PC-3 (cell line): Measurements from ENCODE around the gene TELO2. TPM values are rescaled to one million over a fixed set of nuclear protein-coding genes. Genes with fewer than 3 reads are reported as not detected.

ENCODE experiments used
- ATAC-seq: fragments of 200-7000 bp; cut with Tn5 transposase; 2 replicates; pipeline ENCODE4 v1.9.1; 2020; ENCODE audit warnings: mild to moderate bottlenecking, moderate library complexity
- BruUV-seq: library from RNA; stranded (reverse); fragments of 400-500 nt; replicated peaks from 2 replicates; lab custom pipeline; 2021; lab: Mats Ljungman, UMichigan
- CTCF ChIA-PET: fragments of 300-600 bp; sonication (Branson Sonifier 250); formaldehyde crosslinking; loops from one replicate; lab custom pipeline; 2022; ENCODE audit warnings: antibody characterized with exemption; lab: Charles Lee
- POLR2A ChIA-PET: fragments of 300-600 bp; sonication (Branson Sonifier 250); formaldehyde crosslinking; loops from one replicate; lab custom pipeline; 2022; ENCODE audit warnings: antibody characterized with exemption; ENCODE audit not compliant: unreplicated experiment; lab: Charles Lee
- DNase-seq: peaks from one replicate; pipeline ENCODE4 v3.0.0-alpha.2; 2015
- H2AFZ ChIP-seq: fragments of 300-600 bp; sonication (generic); 2 replicates; pipeline ENCODE4 v1.6.0; 2016; ENCODE audit warnings: antibody characterized with exemption, low read length
- H3F3A ChIP-seq: fragments of 300-600 bp; sonication (generic); one replicate; pipeline ENCODE4 v1.6.0; 2017; ENCODE audit warnings: antibody characterized with exemption, low read length, control low read depth, mild to moderate bottlenecking; ENCODE audit not compliant: unreplicated experiment
- H3K27ac ChIP-seq: fragments of 300-600 bp; sonication (generic); 2 replicates; pipeline ENCODE4 v1.5.1; 2016; ENCODE audit warnings: mild to moderate bottlenecking, low read length
- H3K27me3 ChIP-seq: fragments of 300-600 bp; sonication (generic); 2 replicates; pipeline ENCODE4 v1.6.1; 2016; ENCODE audit warnings: low read length, mixed read lengths
- H3K36me3 ChIP-seq: fragments of 300-600 bp; sonication (generic); 2 replicates; pipeline ENCODE4 v1.6.1; 2016; ENCODE audit warnings: low read depth, mixed run types, low read length, mixed read lengths
- H3K4me1 ChIP-seq: fragments of 300-600 bp; sonication (generic); 2 replicates; pipeline ENCODE4 v1.5.1; 2016; ENCODE audit warnings: low read length; ENCODE audit not compliant: insufficient read depth
- H3K4me2 ChIP-seq: fragments of 300-600 bp; sonication (generic); 2 replicates; pipeline ENCODE4 v1.6.0; 2016; ENCODE audit warnings: low read length
- H3K4me3 ChIP-seq: fragments of 300-600 bp; sonication (generic); 2 replicates; pipeline ENCODE4 v1.5.1; 2016; ENCODE audit warnings: mild to moderate bottlenecking, low read length, mixed read lengths
- H3K79me2 ChIP-seq: fragments of 300-600 bp; sonication (generic); 2 replicates; pipeline ENCODE4 v1.6.1; 2017; ENCODE audit warnings: low read length, mixed read lengths
- H3K9ac ChIP-seq: fragments of 300-600 bp; sonication (generic); 2 replicates; pipeline ENCODE4 v1.6.0; 2016; ENCODE audit warnings: mild to moderate bottlenecking, low read length
- H3K9me2 ChIP-seq: fragments of 300-600 bp; sonication (generic); replicated peaks from 2 replicates; pipeline ENCODE4 v1.6.1; 2016; ENCODE audit warnings: mixed run types, low read length, mixed read lengths
- H3K9me3 ChIP-seq: fragments of 300-600 bp; sonication (generic); 2 replicates; pipeline ENCODE4 v1.6.1; 2016; ENCODE audit warnings: low read length, mixed read lengths
- H4K20me1 ChIP-seq: fragments of 300-600 bp; sonication (generic); 2 replicates; pipeline ENCODE4 v1.6.1; 2016; ENCODE audit warnings: low read length, mixed read lengths
- CTCF ChIP-seq: fragments of 300-600 bp; sonication (generic); conservative IDR thresholded peaks from 2 replicates; pipeline ENCODE4 v1.5.1; 2017; ENCODE audit warnings: antibody characterized with exemption, low read depth, mild to moderate bottlenecking, low read length
- EZH2 ChIP-seq: fragments of 300-600 bp; sonication (generic); IDR thresholded peaks from one replicate; pipeline ENCODE4 v1.6.1; 2017; ENCODE audit warnings: antibody characterized with exemption, mild to moderate bottlenecking, low read length; ENCODE audit not compliant: unreplicated experiment
- EZH2phosphoT487 ChIP-seq: fragments of 300-600 bp; sonication (generic); IDR thresholded peaks from 2 replicates; pipeline ENCODE4 v1.6.1; 2018; ENCODE audit warnings: mild to moderate bottlenecking, antibody characterized with exemption, low read length, borderline replicate concordance
- intact Hi-C: fragments of 100-400 bp; cut with micrococcal nuclease; formaldehyde crosslinking; loops from 2 replicates; pipeline ENCODE4 v1.9.0; 2023
- total RNA-seq: library from RNA; depleted of rRNA; stranded (reverse); fragments of >200 nt; gene quantifications from 2 replicates; pipeline ENCODE4 v1.2.3, GENCODE V29; 2014

Gene TELO2
- total RNA-seq, 1 experiment from 2014 or later = 37.8 TPM

- Histone ChIP-seq H3K9me3 (no peaks in the 10 kb centered on the region), H4K20me1 (no peaks in the 10 kb centered on the region), H3K9ac (no peak overlapping the region), H3K79me2 (no peaks in the 10 kb centered on the region), H3K4me3 (no peak overlapping the region), H3K9me2 (no peaks in the 10 kb centered on the region), H3K4me2 (no peak overlapping the region), H3K4me1 (peaks cover 26% of the 10 kb centered on the region), H3K36me3 (no peaks in the 10 kb centered on the region), H3K27ac (no peak overlapping the region), H3K27me3 (no peaks in the 10 kb centered on the region), H2AFZ (no peak overlapping the region), H3F3A (no peaks in the 10 kb centered on the region)
- DNase-seq (no peak), ATAC-seq (no peak)
- CTCF ChIA-PET = no interaction called here
- POLR2A ChIA-PET = no interaction called here
- TF ChIP-seq EZH2 = no peak
- TF ChIP-seq CTCF = no peak
- no peak for TF ChIP-seq EZH2phosphoT487
- intact Hi-C loops = no loop called here
- no TSS peak for BruUV-seq
Measured at GRCh38 chr16:1546430-1546829, 53.3 kb downstream of the TELO2 start.

- ChIA-PET POLR2A (no interaction called here), CTCF (no interaction called here)
- peak; percentile 81 for ATAC-seq
- Histone ChIP-seq H4K20me1 (no peaks in the 10 kb centered on the region), H2AFZ (no peak overlapping the region), H3K4me2 (peak overlapping the region; percentile 18; the same call in 1 of the 2 replicates), H3K9ac (no peak overlapping the region), H3K9me3 (no peaks in the 10 kb centered on the region), H3K27me3 (no peaks in the 10 kb centered on the region), H3F3A (no peaks in the 10 kb centered on the region), H3K4me1 (peaks cover 14% of the 10 kb centered on the region), H3K79me2 (no peaks in the 10 kb centered on the region), H3K27ac (no peak overlapping the region), H3K36me3 (no peaks in the 10 kb centered on the region), H3K4me3 (no peak overlapping the region), H3K9me2 (no peaks in the 10 kb centered on the region)
- TF ChIP-seq EZH2 = no peak
- TF ChIP-seq EZH2phosphoT487 = no peak
- no peak for TF ChIP-seq CTCF
- no TSS peak for BruUV-seq
- intact Hi-C loops = no loop called here
- DNase-seq = peak; percentile 6
Measured at GRCh38 chr16:1548233-1548632, 55.1 kb downstream of the TELO2 start.

- Histone ChIP-seq H3K27me3 (no peaks in the 10 kb centered on the region), H3F3A (no peaks in the 10 kb centered on the region), H3K9ac (no peak overlapping the region), H3K4me1 (peaks cover 9% of the 10 kb centered on the region), H3K4me3 (no peak overlapping the region), H4K20me1 (no peaks in the 10 kb centered on the region), H3K4me2 (peak overlapping the region; percentile 18; the same call in 1 of the 2 replicates), H3K27ac (no peak overlapping the region), H3K9me2 (no peaks in the 10 kb centered on the region), H3K79me2 (no peaks in the 10 kb centered on the region), H3K36me3 (no peaks in the 10 kb centered on the region), H3K9me3 (no peaks in the 10 kb centered on the region), H2AFZ (no peak overlapping the region)
- ChIA-PET POLR2A (no interaction called here), CTCF (no interaction called here)
- no TSS peak for BruUV-seq
- intact Hi-C loops = no loop called here
- no peak for TF ChIP-seq CTCF
- no peak for TF ChIP-seq EZH2
- TF ChIP-seq EZH2phosphoT487 = no peak
- DNase-seq (no peak), ATAC-seq (peak; percentile 50)
Measured at GRCh38 chr16:1548727-1549126, 55.6 kb downstream of the TELO2 start.
